Measurements from ENCODE around the gene SUV39H2.
"Not testable (repeated sequence)": the region's sequence is repeated elsewhere in the genome, so short reads cannot be mapped to it uniquely, and the experiment has no call there.

SUV39H2 gene

GRCh38 chr10:14930610-14931009 lies 51.9 kb downstream of the SUV39H2 start:
- no peak for DNase-seq (ENCODE audit: low read depth in 3 of 3, low spot score in 1 of 3)

DNA sequence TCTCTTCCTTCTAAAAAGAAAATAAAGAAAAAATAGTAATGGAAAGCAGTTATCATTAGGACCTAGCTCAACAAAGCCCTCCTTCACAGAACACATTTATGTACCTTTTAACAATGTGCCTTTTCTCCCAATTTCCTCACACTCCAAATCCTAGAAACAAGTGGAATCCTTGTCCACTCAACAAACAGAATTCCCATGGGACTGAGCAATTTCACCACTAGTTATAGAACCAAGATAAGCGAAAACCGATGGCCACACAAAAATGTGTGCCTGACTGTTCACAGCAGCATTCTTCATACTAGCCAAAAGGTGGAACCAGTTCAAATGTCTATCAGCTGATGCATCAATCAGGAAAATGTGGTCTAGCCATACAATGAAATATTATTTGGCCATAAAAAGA lies 57.9 kb downstream of the SUV39H2 start:
- no peak for DNase-seq (ENCODE audit: low read depth in 3 of 3, low spot score in 1 of 3)

DNA sequence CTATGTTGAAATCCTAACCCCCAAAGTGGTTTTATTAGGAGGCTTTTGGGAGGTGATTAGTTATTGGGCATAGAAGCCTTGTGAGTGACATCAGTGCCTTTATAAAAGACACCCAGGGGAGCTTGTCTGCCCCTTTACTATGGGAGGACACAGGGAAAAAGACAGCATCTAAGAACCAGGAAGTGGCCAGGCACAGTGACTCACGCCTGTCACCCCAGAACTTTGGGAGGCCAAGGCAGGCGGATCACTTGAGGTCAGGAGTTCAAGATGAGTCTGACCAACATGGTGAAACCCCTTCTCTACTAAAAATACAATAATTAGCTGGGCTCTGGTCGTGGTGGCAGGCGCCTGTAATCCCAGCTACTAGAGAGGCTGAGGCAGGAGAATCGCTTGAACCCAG lies 60.3 kb downstream of the SUV39H2 start:
- not testable (repeated sequence) for DNase-seq (ENCODE audit: low read depth in 3 of 3, low spot score in 1 of 3)

GRCh38 chr10:14942147-14942949 lies 63.7 kb downstream of the SUV39H2 start:
- DNase-seq (ENCODE audit: low read depth in 3 of 3, low spot score in 1 of 3): not testable (repeated sequence)

DNA sequence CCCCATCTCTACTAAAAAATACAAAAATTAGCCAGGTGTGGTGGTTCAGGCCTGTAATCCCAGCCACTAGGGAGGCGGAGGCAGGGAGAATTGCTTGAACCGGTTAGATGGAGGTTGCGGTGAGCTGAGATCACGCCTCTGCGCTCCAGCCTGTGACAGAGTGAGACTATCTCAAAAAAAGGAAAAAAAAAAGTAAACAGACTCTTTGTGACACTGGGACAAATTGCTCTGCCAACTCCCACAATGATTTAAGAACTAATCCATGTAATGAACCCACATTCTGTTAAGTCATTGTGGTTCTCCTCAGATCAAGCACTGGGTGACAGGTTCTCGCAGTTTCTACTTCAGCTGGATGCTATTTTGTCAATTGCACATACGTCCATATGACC lies 64.3 kb downstream of the SUV39H2 start:
- not testable (repeated sequence) for DNase-seq (ENCODE audit: low read depth in 3 of 3, low spot score in 1 of 3)

DNA sequence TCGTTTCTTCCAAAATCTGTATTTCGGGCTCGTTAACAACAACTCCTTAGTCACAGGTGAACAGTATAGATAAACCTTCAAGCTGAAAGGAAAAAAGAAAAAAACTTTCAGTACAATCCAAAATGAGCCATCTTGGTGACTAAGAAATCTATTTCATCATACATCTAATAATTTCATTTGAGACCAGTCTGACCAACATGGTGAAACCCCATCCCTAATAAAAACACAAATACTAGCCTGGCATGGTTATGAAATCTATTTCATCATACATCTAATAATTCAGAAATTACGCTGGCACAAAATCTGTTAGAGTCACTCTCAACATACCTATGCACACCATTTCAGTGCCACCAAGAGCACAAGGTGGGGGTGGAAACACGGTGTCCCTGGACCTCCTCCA lies 66.4 kb downstream of the SUV39H2 start:
- no peak for DNase-seq (ENCODE audit: low read depth in 3 of 3, low spot score in 1 of 3)

GRCh38 chr10:14947268-14947667 lies 68.6 kb downstream of the SUV39H2 start:
- no peak for DNase-seq (ENCODE audit: low read depth in 3 of 3, low spot score in 1 of 3)

DNA sequence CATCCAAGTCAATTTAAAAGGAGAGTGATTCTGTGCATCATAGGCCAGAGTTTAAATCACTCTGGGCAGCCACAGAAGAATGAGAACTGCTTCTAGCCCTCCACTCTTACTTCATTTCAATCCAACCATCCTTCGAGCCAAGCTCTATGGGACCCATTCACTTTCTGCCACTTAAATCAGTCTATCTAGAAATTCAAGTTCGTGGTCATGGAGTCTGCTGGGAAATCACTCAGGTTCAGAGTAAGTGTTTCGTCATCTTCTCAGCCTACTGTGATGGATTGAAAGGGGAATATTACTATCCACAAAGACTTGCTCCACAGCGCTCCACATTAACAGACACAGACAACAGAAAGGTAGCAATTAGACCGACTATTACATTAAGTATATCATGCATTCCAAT lies 70.6 kb downstream of the SUV39H2 start:
- DNase-seq (ENCODE audit: low read depth in 3 of 3, low spot score in 1 of 3): no peak

- no peak for DNase-seq (ENCODE audit: low read depth in 3 of 3, low spot score in 1 of 3)
Measured at GRCh38 chr10:14952851-14953423, 74.3 kb downstream of the SUV39H2 start.

DNA sequence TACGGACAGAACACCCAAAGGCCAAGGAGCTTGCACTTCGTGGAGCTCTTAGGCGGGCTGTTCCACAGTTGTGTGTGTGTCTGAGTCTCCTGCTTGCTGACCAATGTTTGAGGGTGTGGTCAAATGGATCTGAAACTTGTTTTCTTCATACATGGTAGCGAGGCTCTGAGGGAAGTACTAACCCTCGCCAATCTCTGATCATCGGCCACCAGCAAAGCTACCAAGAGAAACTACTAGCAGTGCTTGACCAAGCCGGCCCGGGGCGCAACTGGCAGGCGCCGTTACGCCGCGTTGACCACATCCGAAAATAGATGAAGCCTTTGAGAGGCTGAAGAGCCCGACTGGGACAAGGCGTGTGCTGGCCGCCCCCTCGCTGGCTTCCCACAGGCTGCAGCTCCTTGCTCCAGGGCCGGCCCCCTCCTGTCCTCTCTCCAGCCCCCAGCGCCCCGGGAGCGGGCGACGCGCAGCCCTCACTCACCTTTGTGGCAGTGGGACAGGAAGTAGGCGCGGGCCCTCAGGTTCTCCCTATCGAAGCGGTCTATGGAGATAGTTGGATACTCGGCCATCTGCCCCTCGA lies 74.8 kb downstream of the SUV39H2 start:
- peak in 1 of 3 donors; percentile 14 for DNase-seq (ENCODE audit: low read depth in 3 of 3, low spot score in 1 of 3)
